T-helper 17 cell (primary cell): ENCODE measurements around the gene SLC12A8. TPM values are rescaled to one million over a fixed set of nuclear protein-coding genes. Genes with fewer than 3 reads are reported as not detected.
A peak's percentile ranks its signal among the peaks of the same experiment; 100 is the strongest.

Experiments used
- ATAC-seq: fragments of 150-1000 bp; cut with Tn5 transposase; 2 replicates; pipeline ENCODE4 v1.10.0; 2021; ENCODE audit warnings: mild to moderate bottlenecking, moderate library complexity
- DNase-seq, 3 donors: peaks; one replicate each; pipeline versions ENCODE4 v3.0.0 to v3.0.0-alpha.2; 2020 to 2021
- H3K9me3 ChIP-seq: one replicate; pipeline ENCODE4 v1.7.0; 2013; ENCODE audit warnings: low read length, mild to moderate bottlenecking; ENCODE audit not compliant: control insufficient read depth, poor library complexity, severe bottlenecking
- H3K27ac Mint-ChIP-seq: one replicate; pipeline ENCODE4 v1.8.0; 2022; ENCODE audit warnings: mild to moderate bottlenecking, moderate library complexity, mixed read lengths
- H3K27me3 Mint-ChIP-seq: one replicate; pipeline ENCODE4 v1.8.0; 2022; ENCODE audit warnings: mixed read lengths
- H3K36me3 Mint-ChIP-seq: one replicate; pipeline ENCODE4 v1.8.0; 2022; ENCODE audit warnings: low read depth, mixed read lengths
- H3K4me1 Mint-ChIP-seq: one replicate; pipeline ENCODE4 v1.8.0; 2022; ENCODE audit warnings: mild to moderate bottlenecking, mixed read lengths
- H3K4me3 Mint-ChIP-seq: one replicate; pipeline ENCODE4 v1.8.0; 2022; ENCODE audit warnings: mild to moderate bottlenecking, moderate library complexity, mixed read lengths
- total RNA-seq, 4 donors: library from RNA in 2 of 4; stranded (reverse) in 2 of 4; gene quantifications; one replicate each; pipeline ENCODE4 v1.2.3 and lab custom pipeline; 2022 to 2026

SLC12A8 gene
- total RNA-seq, 2 donors from 2014 or later = 0.40 TPM; not detected in 1

DNA sequence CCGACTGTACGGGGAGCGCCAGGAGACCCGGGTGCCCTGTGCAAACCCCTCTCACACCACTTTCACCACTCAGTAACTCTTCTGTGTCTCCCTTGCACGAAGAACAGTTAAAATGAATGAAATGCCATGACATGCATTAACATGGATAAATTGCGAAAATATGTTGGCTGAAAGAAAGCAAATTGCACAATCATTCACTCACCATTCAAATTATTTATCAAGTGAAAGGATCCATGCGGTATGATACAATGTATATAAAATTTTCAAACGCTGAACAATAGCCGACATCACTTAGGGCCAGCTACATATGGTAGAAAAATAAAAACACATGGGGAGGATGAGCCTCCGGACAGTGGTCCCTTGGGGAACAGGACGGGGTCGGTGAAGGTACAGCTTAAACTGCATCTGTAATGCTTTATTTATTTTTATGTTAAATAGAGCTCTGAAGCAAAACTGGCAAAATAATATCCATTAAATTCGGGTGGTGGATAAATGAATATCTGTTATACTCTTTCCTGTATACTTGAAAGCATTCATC, 45.9 kb downstream of the SLC12A8 start:
- H3K4me1 Mint-ChIP-seq = peaks cover 5% of the 10 kb centered on the region
- H3K27me3 Mint-ChIP-seq = peaks cover 50% of the 10 kb centered on the region
- DNase-seq = no peak
- no peak overlapping the region for H3K4me3 Mint-ChIP-seq
- no peak overlapping the region for H3K27ac Mint-ChIP-seq
- peaks cover 6% of the 10 kb centered on the region for H3K36me3 Mint-ChIP-seq
- ATAC-seq = no peak
- H3K9me3 ChIP-seq = no peaks in the 10 kb centered on the region

DNA sequence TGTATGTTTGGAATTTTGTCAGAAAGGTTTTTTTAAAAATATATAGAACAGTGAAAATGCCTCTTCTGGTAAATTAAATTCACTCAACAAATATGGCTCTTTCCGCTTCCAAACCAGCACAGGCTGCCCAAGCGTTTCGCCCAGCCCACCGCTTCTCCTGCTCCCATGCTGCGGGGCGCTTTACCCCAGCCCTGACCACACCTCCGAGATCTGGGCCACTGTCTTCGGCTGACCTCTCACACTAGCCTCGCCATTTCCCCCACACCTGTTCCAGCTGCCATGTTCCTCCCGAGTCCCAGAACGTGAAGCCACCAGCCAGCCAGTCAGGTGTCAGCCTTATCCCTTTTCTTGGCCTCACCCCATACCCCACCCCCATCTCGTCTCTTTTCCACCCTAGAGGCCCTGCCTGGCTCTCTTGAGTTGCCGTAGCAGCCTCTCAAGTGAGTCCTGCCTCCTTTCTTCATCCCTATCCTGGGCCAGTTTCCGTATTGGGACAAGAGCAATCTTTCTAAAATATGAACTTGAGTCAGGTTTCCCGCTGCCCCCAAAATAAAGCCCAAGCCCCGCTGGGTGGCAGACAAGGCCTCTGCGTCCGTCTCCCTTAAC, 46.5 kb downstream of the SLC12A8 start:
- Mint-ChIP-seq H3K27me3 (peaks cover 54% of the 10 kb centered on the region), H3K36me3 (peaks cover 6% of the 10 kb centered on the region), H3K4me3 (no peak overlapping the region), H3K27ac (no peak overlapping the region), H3K4me1 (peaks cover 5% of the 10 kb centered on the region)
- DNase-seq (no peak), ATAC-seq (no peak)
- H3K9me3 ChIP-seq = no peaks in the 10 kb centered on the region

DNA sequence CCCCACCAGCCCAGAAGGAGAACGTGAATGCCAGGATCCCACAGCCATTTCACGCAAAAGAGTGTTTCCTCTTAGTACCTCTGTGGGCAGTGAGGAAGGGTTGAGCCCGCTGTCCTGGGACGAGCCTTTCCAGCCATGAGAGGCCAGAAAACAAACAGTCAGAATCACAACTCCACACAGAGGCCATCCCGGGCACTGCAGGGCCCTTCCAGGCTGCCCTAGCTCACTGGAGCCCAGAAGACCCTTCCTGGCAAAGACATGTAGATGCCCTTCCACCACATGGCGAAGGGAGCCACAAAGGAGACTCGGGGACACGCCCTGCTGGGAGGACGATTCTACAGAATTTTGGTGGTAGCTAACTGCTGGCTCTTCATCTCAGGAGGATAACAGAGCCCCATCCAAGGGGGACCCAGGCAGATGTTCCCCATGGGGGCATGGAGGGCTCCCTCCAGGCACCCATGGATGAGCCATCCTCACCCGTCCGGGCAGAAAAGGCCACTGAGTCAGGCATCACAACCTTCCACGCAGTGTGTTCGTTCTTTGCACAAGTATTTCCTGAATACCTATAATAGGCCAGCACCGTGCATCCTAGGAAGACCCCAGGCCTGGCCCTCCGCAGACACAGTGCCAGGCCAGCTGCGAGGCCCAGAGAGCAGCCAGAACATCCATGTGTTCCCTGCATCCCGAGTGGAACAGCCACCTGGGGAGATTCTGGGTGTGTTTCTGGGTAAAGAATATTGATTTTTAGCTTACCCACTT, 47.2 kb downstream of the SLC12A8 start:
- H3K27me3 Mint-ChIP-seq = peaks cover 59% of the 10 kb centered on the region
- no peaks in the 10 kb centered on the region for H3K9me3 ChIP-seq
- H3K27ac Mint-ChIP-seq = no peak overlapping the region
- peaks cover 6% of the 10 kb centered on the region for H3K36me3 Mint-ChIP-seq
- H3K4me3 Mint-ChIP-seq = no peak overlapping the region
- peaks cover 5% of the 10 kb centered on the region for H3K4me1 Mint-ChIP-seq
- DNase-seq (no peak), ATAC-seq (no peak)

DNA sequence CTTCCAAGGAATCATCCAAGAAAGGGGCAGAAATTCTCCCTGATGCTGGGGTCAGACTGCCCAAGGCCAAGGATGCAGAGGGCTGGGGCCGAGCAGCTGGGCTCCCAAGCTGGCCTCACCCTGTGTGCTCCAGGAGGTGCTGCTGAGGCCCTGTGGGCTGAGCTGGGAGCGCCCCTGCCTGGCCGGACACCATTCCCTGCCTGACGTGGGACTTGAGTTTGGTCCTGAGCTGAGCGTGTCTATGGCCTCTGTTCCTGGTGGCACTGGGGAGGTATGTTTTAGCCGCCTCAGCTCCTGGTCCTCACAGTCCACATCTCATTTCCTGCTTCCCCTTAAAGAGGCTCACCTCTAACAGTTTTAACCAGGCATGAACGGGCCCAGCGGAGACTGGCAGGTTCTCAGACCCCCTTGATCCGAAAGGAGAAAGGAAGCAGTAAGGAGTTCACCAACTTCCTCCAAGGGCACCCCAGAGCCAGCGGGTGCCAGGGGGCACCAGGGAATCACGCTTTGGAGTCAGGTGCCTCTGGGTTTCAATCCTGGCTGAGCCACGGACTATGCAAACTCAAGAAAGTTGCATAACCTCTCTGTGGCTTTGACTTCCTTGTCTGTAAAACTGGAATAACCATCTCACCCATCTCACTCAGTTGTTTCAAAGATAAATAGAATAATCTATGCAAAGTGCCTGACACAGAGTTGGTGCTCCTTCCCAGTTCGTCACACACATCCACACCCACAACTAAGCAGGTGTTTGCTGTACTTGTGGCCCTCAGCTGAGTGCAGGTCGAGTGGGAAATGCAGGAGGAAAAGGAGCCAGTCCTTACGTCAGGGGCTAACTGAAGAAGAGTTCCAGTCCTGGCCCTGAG, 48.6 kb downstream of the SLC12A8 start:
- ATAC-seq = no peak
- peaks cover 52% of the 10 kb centered on the region for H3K27me3 Mint-ChIP-seq
- H3K27ac Mint-ChIP-seq = no peak overlapping the region
- peaks cover 2% of the 10 kb centered on the region for H3K4me1 Mint-ChIP-seq
- no peak for DNase-seq
- H3K36me3 Mint-ChIP-seq = peaks cover 2% of the 10 kb centered on the region
- no peaks in the 10 kb centered on the region for H3K9me3 ChIP-seq
- no peak overlapping the region for H3K4me3 Mint-ChIP-seq

DNA sequence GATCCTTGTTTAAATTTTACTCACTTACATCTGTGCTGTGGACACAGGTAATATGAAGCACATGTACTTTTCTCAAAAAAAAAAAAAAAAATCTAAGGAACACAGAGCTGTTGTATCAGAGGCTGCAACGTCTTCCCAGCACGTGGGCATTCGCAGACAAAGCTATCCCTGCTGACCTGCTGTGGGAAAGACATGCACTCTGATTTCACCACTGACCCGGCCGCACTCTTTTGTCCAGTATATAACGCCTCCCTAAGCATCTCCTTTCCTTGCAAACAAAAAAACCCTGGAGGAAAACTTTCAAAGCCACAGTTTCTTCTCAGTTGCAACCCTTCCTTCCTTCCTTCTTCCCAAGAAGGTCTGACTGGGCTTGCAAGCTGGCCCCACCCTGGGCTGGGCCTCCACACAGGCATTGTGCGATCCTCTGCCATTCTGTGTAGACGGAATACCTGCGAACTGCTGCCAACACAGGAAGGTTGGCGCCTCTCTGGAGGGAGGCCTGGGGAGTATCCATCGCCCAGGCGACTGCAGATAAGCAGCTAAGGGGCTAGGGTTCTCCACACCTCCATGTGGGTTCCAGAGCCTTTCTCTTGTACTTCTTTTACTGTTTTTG, 50.8 kb downstream of the SLC12A8 start:
- no peaks in the 10 kb centered on the region for H3K9me3 ChIP-seq
- no peak overlapping the region for H3K4me3 Mint-ChIP-seq
- peaks cover 2% of the 10 kb centered on the region for H3K36me3 Mint-ChIP-seq
- peaks cover 2% of the 10 kb centered on the region for H3K4me1 Mint-ChIP-seq
- peaks cover 43% of the 10 kb centered on the region for H3K27me3 Mint-ChIP-seq
- ATAC-seq (no peak), DNase-seq (no peak)
- no peak overlapping the region for H3K27ac Mint-ChIP-seq

DNA sequence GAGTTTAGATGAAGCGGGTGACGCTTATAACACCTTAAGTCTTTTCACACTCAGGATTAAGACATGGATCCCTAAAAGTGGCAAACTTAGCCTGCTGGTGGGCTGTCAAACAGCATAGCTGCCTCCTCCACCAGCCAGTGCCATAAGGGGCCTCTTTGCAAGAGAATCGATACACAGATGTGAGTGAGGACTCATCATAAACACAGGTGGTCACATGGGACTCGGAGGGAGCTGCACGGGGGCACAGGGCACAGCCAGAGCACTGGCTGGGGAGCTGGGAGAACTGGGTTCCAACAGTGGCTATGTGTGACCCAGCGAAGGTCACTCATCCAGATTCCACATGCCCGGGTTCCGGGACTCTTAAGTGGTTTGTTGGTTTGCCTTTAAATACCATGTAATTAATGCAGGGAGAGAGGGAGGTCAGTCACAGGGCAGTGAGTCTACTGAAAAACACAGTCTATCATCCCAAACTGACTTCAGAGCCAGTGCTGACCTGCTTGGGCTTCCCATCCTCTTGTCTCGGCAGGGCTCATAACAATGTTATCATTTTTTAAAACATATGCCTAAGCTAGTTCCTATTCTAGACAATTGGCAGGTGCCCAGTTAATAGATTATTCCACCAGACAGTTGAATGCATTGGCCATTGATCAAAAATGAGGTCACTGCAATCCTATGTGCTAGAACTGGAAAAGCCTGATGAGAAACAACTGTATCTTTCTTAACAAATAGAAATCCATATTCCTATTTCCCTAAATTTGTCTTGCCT, 51.8 kb downstream of the SLC12A8 start:
- peaks cover 2% of the 10 kb centered on the region for H3K4me1 Mint-ChIP-seq

DNA sequence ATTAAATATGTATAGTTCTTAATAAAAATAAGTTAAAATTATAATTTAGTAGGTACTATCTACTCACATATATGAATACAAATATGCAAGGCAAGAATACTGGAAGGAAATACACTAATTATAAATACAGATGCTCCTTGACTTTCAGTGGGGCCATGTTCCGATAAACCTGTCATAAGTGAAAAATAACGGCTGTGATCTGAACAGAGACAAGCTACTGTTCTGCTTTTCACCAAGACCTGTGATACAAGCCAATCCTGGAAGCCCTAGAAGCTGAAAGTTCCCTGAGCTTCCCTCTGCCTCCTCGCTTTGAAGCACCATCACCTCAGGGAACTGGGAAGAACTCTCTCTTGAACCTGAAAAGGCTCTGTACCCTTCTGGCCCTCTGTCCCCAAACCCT, 55.4 kb downstream of the SLC12A8 start:
- peaks cover 29% of the 10 kb centered on the region for H3K27me3 Mint-ChIP-seq
- H3K36me3 Mint-ChIP-seq = peaks cover 2% of the 10 kb centered on the region
- H3K4me1 Mint-ChIP-seq = peaks cover 9% of the 10 kb centered on the region
- H3K27ac Mint-ChIP-seq = no peak overlapping the region
- ATAC-seq (no peak), DNase-seq (no peak)
- H3K9me3 ChIP-seq = no peaks in the 10 kb centered on the region
- no peak overlapping the region for H3K4me3 Mint-ChIP-seq

More for the DNA sequence above, 51.8 kb downstream of the SLC12A8 start:
- DNase-seq (no peak), ATAC-seq (no peak)
- H3K27ac Mint-ChIP-seq = no peak overlapping the region
- peaks cover 2% of the 10 kb centered on the region for H3K36me3 Mint-ChIP-seq
- H3K4me3 Mint-ChIP-seq = no peak overlapping the region
- no peaks in the 10 kb centered on the region for H3K9me3 ChIP-seq
- peaks cover 41% of the 10 kb centered on the region for H3K27me3 Mint-ChIP-seq

DNA sequence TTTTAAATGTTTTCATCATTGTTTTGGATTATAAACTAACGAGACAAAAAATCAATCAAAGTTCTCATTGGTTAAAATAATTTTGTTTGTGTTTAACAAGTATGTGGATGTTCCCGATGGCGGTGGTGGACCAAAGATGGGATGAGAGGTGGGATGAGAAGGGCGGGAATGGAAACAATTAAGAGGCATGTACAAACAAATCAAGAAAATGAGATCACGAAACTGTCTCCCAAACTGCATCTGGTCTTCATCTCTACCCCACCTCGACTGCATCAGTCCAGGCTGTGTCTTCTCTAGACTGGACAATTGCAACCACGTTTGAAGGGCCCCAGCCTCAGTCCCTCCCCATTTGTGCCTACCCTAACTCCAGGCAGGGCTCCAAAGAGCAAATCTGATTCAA, 56.1 kb downstream of the SLC12A8 start:
- H3K36me3 Mint-ChIP-seq = peaks cover 2% of the 10 kb centered on the region
- ATAC-seq (no peak), DNase-seq (no peak)
- no peaks in the 10 kb centered on the region for H3K9me3 ChIP-seq
- H3K4me3 Mint-ChIP-seq = no peak overlapping the region
- H3K27me3 Mint-ChIP-seq = peaks cover 21% of the 10 kb centered on the region
- no peak overlapping the region for H3K27ac Mint-ChIP-seq
- peaks cover 9% of the 10 kb centered on the region for H3K4me1 Mint-ChIP-seq

DNA sequence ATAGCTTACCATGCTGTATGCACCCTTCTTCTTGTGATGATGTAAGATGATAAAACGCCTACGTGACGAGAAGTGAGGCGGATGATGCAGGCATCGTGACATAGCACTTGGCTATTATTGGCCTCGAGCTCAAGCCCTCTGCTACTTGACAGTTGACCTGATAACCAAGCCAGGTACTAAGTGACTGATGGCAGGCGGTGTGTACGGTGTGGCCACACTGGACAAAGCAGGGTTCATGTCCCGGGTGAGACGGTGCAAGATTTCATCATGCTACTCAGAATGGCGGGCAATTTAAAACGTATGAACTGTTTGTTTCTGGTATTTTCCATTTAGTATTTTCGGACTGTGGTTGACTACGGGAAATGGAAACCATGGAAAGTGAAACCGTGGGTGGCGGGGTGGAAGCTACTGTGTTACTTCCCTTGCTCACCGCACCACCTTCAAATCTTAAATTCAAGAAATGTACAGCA, 57.7 kb downstream of the SLC12A8 start:
- DNase-seq (no peak), ATAC-seq (peak; percentile 35)
- Mint-ChIP-seq H3K4me1 (peaks cover 9% of the 10 kb centered on the region), H3K36me3 (peaks cover 2% of the 10 kb centered on the region), H3K27ac (peak overlapping the region; percentile 32), H3K4me3 (peak overlapping the region; percentile 84), H3K27me3 (peaks cover 13% of the 10 kb centered on the region)
- H3K9me3 ChIP-seq = no peaks in the 10 kb centered on the region

DNA sequence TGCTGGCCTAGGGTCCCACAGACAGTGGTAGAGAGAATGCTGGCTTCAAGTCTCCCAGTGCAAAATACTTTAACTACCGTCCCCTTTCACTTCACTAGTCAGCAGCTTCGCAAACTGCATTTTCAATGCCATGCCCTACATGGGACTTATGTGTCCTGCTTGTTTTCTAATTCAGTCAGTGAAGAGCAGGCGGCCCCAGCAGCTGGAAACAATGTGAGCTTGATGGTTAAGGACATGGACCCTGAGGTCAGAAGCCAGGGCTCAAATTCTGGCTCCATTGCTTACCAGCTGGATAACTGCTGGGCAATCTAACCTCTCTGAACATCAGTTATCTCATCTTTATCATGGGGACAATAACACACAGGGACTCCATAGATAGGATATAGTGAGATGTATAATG, 58.4 kb downstream of the SLC12A8 start:
- H3K36me3 Mint-ChIP-seq = peaks cover 2% of the 10 kb centered on the region
- H3K27ac Mint-ChIP-seq = no peak overlapping the region
- peaks cover 13% of the 10 kb centered on the region for H3K27me3 Mint-ChIP-seq
- no peaks in the 10 kb centered on the region for H3K9me3 ChIP-seq
- no peak for DNase-seq
- ATAC-seq = no peak
- no peak overlapping the region for H3K4me3 Mint-ChIP-seq
- peaks cover 9% of the 10 kb centered on the region for H3K4me1 Mint-ChIP-seq

DNA sequence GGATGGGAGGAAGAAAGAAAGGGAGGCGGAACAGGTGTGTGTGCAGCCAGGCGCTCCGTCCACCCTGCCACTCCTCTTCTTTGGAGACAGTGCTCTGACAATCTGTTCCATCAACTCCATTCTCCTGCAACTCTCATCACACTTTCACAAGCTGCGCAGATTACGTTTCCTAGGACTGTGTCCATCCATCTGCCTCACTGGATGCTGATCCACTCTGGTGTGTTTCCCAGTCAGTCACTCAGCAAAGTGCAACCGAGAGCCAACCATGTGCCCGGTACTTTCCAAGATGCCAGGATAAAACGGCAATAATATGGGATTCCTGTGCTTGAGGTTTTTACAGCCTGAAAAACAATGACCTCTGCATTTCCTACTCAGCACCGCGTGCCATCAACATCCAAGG, 59.6 kb downstream of the SLC12A8 start:
- ATAC-seq (no peak), DNase-seq (no peak)
- Mint-ChIP-seq H3K27ac (no peak overlapping the region), H3K4me1 (peaks cover 9% of the 10 kb centered on the region), H3K4me3 (no peak overlapping the region), H3K27me3 (peaks cover 11% of the 10 kb centered on the region), H3K36me3 (peaks cover 2% of the 10 kb centered on the region)
- no peaks in the 10 kb centered on the region for H3K9me3 ChIP-seq

DNA sequence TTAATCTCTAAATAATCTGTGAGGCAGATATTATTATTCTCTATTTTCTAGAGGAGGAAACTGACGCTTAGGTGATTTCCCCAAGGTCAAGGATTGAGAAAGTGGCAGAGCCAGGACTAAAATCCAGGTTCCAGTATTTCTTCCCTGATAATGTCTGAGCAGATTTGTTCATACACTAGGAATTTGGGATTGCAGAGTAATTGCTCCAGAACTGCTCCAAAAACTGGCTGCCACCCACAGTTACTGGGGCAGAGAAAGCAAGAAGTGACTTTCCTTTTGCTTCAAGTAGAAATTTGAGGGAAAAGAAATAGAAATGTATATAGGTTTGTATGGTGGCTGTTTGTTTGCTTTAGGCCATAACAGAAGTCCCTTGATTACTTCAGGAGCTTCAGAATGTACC, 60.6 kb downstream of the SLC12A8 start:
- Mint-ChIP-seq H3K4me3 (no peak overlapping the region), H3K36me3 (no peaks in the 10 kb centered on the region), H3K27me3 (peaks cover 5% of the 10 kb centered on the region), H3K4me1 (peaks cover 7% of the 10 kb centered on the region), H3K27ac (no peak overlapping the region)
- no peak for DNase-seq
- no peaks in the 10 kb centered on the region for H3K9me3 ChIP-seq
- no peak for ATAC-seq
